T-helper 1 cell treated with Interleukin-12 subunit alpha and Interleukin-12 subunit beta and Interleukin-4 antibody, amounts not matched to agents 30 μg/mL and 1 μg/mL, for 36 hours (primary cell): ENCODE measurements around the gene ANTXR2.
"Not testable (repeated sequence)": the region's sequence is repeated elsewhere in the genome, so short reads cannot be mapped to it uniquely, and the experiment has no call there.

Source experiments
- H3K27ac Mint-ChIP-seq: one replicate; pipeline ENCODE4 v1.8.0; 2021; ENCODE audit warnings: mild to moderate bottlenecking, mixed read lengths
- H3K27me3 Mint-ChIP-seq: one replicate; pipeline ENCODE4 v1.8.0; 2021; ENCODE audit warnings: low read depth, mixed read lengths
- H3K36me3 Mint-ChIP-seq: one replicate; pipeline ENCODE4 v1.8.0; 2021; ENCODE audit warnings: low read depth, mixed read lengths
- H3K4me1 Mint-ChIP-seq: one replicate; pipeline ENCODE4 v1.8.0; 2021; ENCODE audit warnings: low read depth, mixed read lengths
- H3K4me3 Mint-ChIP-seq: one replicate; pipeline ENCODE4 v1.8.0; 2021; ENCODE audit warnings: mild to moderate bottlenecking, moderate library complexity, mixed read lengths
- H3K9me3 Mint-ChIP-seq: one replicate; pipeline ENCODE4 v1.8.0; 2021; ENCODE audit warnings: mixed read lengths

The ANTXR2 gene

GRCh38 chr4:79897174-79897573 is 175.9 kb downstream of the ANTXR2 start:
- H3K27ac Mint-ChIP-seq: no peak overlapping the region
- no peak overlapping the region for H3K4me3 Mint-ChIP-seq
- H3K4me1 Mint-ChIP-seq: no peaks in the 10 kb centered on the region
- H3K9me3 Mint-ChIP-seq: no peaks in the 10 kb centered on the region
- H3K36me3 Mint-ChIP-seq: peaks cover 2% of the 10 kb centered on the region
- H3K27me3 Mint-ChIP-seq: peaks cover 9% of the 10 kb centered on the region

- Mint-ChIP-seq H3K9me3 (peaks cover 8% of the 10 kb centered on the region), H3K27me3 (peaks cover 16% of the 10 kb centered on the region), H3K36me3 (no peaks in the 10 kb centered on the region), H3K4me3 (no peak overlapping the region), H3K27ac (no peak overlapping the region), H3K4me1 (no peaks in the 10 kb centered on the region)
These were observed 179.6 kb downstream of the ANTXR2 start for GRCh38 chr4:79893456-79893855.

GRCh38 chr4:79889026-79889425 is 184.0 kb downstream of the ANTXR2 start:
- H3K36me3 Mint-ChIP-seq, H3K4me3 Mint-ChIP-seq, H3K27ac Mint-ChIP-seq, H3K9me3 Mint-ChIP-seq, H3K4me1 Mint-ChIP-seq: not testable (repeated sequence)
- H3K27me3 Mint-ChIP-seq: peaks cover 11% of the 10 kb centered on the region

- Mint-ChIP-seq H3K9me3 (peaks cover 8% of the 10 kb centered on the region), H3K27ac (no peak overlapping the region), H3K4me3 (no peak overlapping the region), H3K36me3 (no peaks in the 10 kb centered on the region), H3K4me1 (no peaks in the 10 kb centered on the region), H3K27me3 (peaks cover 11% of the 10 kb centered on the region)
These were observed 186.5 kb downstream of the ANTXR2 start for GRCh38 chr4:79886557-79886956.

DNA sequence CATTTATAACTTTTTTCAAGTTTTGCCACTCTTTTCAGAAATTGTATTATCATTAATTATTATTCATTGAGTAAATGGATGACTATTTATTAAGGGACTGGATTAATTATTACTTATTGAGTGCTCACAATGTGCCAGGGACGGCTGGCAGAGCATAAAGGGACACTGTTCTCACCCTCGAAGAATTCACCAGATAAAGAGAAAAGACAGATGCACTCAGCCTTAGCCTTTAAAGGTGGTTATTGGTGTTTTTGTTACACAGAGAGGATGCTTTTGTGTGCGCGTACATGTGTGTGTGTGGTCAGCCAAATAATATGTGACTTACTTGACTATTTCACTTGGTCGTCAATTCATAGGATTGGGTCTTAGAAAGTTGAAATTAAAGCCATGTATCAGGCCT is 187.0 kb downstream of the ANTXR2 start:
- Mint-ChIP-seq H3K9me3 (peaks cover 8% of the 10 kb centered on the region), H3K4me3 (no peak overlapping the region), H3K27me3 (peaks cover 11% of the 10 kb centered on the region), H3K27ac (no peak overlapping the region), H3K4me1 (no peaks in the 10 kb centered on the region), H3K36me3 (no peaks in the 10 kb centered on the region)

DNA sequence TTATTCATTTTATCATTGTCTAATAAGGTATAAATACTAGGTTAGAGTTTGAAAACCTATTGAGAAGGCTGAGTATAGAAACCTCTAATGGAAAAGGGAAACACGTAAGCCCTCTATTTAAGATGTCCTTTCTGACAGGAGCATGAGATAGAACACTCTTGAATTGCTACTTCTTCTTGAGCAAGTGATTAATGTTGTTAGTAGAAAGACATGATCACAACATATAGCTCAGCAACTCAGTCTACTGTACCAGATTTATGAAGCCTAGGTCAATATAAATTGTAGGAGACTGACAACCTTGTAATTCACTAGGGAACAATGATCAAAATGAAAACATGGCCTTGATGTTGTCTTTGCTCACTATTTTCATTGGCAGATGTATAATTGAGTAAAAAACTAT is 189.7 kb downstream of the ANTXR2 start:
- no peaks in the 10 kb centered on the region for H3K4me1 Mint-ChIP-seq
- H3K36me3 Mint-ChIP-seq: no peaks in the 10 kb centered on the region
- peaks cover 4% of the 10 kb centered on the region for H3K27me3 Mint-ChIP-seq
- H3K4me3 Mint-ChIP-seq: no peak overlapping the region
- peaks cover 3% of the 10 kb centered on the region for H3K9me3 Mint-ChIP-seq
- H3K27ac Mint-ChIP-seq: no peak overlapping the region

- H3K4me3 Mint-ChIP-seq: no peak overlapping the region
- no peak overlapping the region for H3K27ac Mint-ChIP-seq
- H3K9me3 Mint-ChIP-seq: peaks cover 7% of the 10 kb centered on the region
- H3K36me3 Mint-ChIP-seq: no peaks in the 10 kb centered on the region
- peaks cover 4% of the 10 kb centered on the region for H3K27me3 Mint-ChIP-seq
- no peaks in the 10 kb centered on the region for H3K4me1 Mint-ChIP-seq
These were observed 190.2 kb downstream of the ANTXR2 start for GRCh38 chr4:79882806-79883205.

DNA sequence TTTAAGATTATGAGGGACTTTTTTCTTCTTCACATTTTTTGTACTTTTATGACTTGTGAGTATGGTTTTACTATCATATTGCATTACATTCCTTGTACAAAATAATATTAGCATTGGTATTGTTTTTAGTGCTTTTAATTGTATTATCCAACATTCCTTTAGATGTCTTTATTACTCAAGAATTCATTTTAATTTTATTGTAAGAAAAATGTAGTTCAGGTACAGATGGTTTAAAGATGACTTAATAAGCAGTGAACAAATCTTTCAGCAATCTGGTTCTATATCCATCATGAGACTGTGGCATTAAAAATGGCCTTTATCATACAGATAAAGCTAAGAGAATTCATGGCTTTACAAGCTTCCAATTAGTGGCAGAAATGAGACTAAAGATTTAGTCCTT is 191.6 kb downstream of the ANTXR2 start:
- peaks cover 9% of the 10 kb centered on the region for H3K9me3 Mint-ChIP-seq
- H3K4me1 Mint-ChIP-seq: no peaks in the 10 kb centered on the region
- H3K36me3 Mint-ChIP-seq: no peaks in the 10 kb centered on the region
- H3K27ac Mint-ChIP-seq: no peak overlapping the region
- no peak overlapping the region for H3K4me3 Mint-ChIP-seq
- H3K27me3 Mint-ChIP-seq: no peaks in the 10 kb centered on the region

GRCh38 chr4:79877511-79877910 is 195.5 kb downstream of the ANTXR2 start:
- Mint-ChIP-seq H3K9me3 (peaks cover 9% of the 10 kb centered on the region), H3K4me3 (no peak overlapping the region), H3K27ac (no peak overlapping the region), H3K27me3 (no peaks in the 10 kb centered on the region), H3K4me1 (no peaks in the 10 kb centered on the region), H3K36me3 (no peaks in the 10 kb centered on the region)

DNA sequence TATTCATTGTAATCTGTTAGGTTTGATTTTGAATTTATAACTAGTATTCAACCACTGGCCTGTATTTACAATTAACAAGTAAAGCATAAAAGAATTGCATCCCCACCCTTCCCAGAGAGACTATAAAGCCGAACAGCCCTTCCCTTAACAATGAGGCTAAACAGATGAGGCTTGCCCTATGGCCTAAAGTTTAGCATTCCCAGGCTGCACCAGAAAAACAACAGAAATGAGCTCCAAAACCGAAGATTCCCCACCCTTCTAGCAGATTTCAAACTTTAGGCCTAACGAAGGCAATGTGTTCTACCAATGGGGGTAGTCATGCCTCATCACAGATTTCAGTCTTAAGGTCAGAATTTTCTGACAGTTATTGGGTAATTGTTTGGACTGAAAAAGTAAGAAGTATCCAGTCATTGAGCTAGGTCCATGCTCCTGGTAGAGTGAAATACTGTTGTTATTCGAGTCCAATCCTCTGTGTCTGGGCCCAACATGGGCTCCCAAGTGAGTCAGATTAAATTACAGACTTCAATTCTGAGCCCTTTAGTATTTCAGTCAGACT is 197.6 kb downstream of the ANTXR2 start:
- Mint-ChIP-seq H3K4me3 (no peak overlapping the region), H3K27me3 (no peaks in the 10 kb centered on the region), H3K9me3 (peaks cover 9% of the 10 kb centered on the region), H3K27ac (no peak overlapping the region), H3K36me3 (no peaks in the 10 kb centered on the region), H3K4me1 (no peaks in the 10 kb centered on the region)

- Mint-ChIP-seq H3K36me3 (no peaks in the 10 kb centered on the region), H3K27ac (no peak overlapping the region), H3K4me3 (no peak overlapping the region), H3K4me1 (no peaks in the 10 kb centered on the region), H3K9me3 (peaks cover 9% of the 10 kb centered on the region), H3K27me3 (peaks cover 3% of the 10 kb centered on the region)
These were observed 198.8 kb downstream of the ANTXR2 start for GRCh38 chr4:79874197-79874596.

DNA sequence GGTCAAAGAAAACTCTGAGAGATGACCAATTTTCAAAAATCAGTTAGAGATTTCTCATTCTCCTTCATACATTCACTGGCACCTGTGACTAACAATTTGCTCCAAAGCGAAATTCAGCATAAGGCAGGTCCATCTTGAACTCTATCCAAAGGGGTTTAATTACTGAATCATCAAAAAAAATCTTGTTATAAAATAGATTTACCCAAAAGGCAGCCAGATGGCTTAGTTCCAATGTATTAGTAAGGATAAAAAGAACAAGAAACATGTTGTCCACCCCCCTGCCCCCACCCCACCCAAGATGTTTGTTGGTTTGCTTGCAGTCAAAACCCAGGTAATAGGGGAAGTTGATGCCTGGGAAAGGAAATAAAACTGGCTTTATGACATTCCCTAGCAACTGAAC is 200.3 kb downstream of the ANTXR2 start:
- Mint-ChIP-seq H3K27me3 (peaks cover 3% of the 10 kb centered on the region), H3K9me3 (peaks cover under 1% of the 10 kb centered on the region), H3K4me3 (no peak overlapping the region), H3K27ac (no peak overlapping the region), H3K36me3 (no peaks in the 10 kb centered on the region), H3K4me1 (no peaks in the 10 kb centered on the region)

GRCh38 chr4:79871961-79872360 is 201.1 kb downstream of the ANTXR2 start:
- H3K4me1 Mint-ChIP-seq: no peaks in the 10 kb centered on the region
- H3K36me3 Mint-ChIP-seq: no peaks in the 10 kb centered on the region
- H3K9me3 Mint-ChIP-seq: no peaks in the 10 kb centered on the region
- peaks cover 3% of the 10 kb centered on the region for H3K27me3 Mint-ChIP-seq
- no peak overlapping the region for H3K4me3 Mint-ChIP-seq
- no peak overlapping the region for H3K27ac Mint-ChIP-seq

DNA sequence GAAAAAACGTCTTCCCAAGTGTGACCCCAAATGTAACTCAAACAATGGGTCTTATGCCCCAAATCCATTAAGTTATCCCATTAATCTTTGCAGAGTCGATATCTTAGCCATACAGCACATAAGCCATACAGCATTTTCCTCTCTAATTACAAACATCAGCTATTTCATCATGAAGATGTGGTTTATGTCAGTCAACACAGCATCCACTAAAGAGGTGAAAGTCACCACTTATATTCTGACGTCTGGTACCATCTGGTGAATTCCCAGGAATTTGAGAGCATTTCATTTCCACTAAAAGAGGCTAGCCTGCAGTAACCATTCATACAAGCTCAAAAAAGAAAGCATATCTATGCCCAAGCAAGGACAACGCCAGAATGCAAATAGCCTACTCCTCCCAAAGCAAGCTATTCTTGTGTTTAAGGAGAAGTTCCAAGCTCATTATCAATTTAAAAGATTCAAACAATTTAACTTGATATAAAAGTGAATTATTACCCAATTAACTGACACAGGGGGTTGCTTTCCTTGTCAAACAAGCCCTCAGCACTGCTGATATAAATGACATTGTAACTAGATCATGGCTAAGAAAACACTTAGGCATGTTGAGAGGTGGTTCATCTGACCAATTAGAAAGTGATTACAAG is 203.3 kb downstream of the ANTXR2 start:
- H3K9me3 Mint-ChIP-seq: no peaks in the 10 kb centered on the region
- no peak overlapping the region for H3K4me3 Mint-ChIP-seq
- peaks cover 3% of the 10 kb centered on the region for H3K27me3 Mint-ChIP-seq
- H3K4me1 Mint-ChIP-seq: no peaks in the 10 kb centered on the region
- no peak overlapping the region for H3K27ac Mint-ChIP-seq
- no peaks in the 10 kb centered on the region for H3K36me3 Mint-ChIP-seq

GRCh38 chr4:79865201-79865597 is 207.8 kb downstream of the ANTXR2 start:
- no peak overlapping the region for H3K4me3 Mint-ChIP-seq
- no peak overlapping the region for H3K27ac Mint-ChIP-seq
- H3K9me3 Mint-ChIP-seq: no peaks in the 10 kb centered on the region
- peaks cover 3% of the 10 kb centered on the region for H3K27me3 Mint-ChIP-seq
- no peaks in the 10 kb centered on the region for H3K36me3 Mint-ChIP-seq
- H3K4me1 Mint-ChIP-seq: no peaks in the 10 kb centered on the region
